GM18499 (cell line): ENCODE data around the gene TBC1D1.
"Not testable (repeated sequence)": the region's sequence is repeated elsewhere in the genome, so short reads cannot be mapped to it uniquely, and the experiment has no call there.

ENCODE experiments used
- ATAC-seq: cut with Tn5 transposase; IDR thresholded peaks from one replicate; pipeline ENCODE4 v1.9.1; 2021; ENCODE audit warnings: moderate number of reproducible peaks; ENCODE audit not compliant: insufficient read depth, unreplicated experiment

The TBC1D1 gene

DNA sequence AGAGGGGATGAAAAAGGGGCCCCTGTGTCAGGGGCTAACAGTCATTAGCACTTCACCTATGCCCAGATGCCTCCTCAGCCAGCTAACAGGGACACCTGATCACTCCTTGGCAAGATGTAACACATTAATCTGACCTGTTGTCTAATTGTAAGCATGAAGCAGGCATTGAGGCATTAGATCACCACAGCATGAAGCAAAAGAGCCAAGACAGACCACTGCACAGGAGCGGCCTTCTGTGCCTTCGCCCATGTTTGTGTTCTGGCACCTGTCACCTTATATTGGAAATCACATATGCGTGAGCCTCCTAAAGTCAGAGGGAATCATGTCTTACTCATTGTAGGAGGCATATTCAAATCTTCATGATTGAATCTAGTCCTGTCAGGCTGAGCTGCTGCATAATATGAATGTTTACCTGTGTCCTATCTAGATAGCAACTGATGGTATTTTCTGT, 117.7 kb downstream of the TBC1D1 start:
- ATAC-seq, result no peak

DNA sequence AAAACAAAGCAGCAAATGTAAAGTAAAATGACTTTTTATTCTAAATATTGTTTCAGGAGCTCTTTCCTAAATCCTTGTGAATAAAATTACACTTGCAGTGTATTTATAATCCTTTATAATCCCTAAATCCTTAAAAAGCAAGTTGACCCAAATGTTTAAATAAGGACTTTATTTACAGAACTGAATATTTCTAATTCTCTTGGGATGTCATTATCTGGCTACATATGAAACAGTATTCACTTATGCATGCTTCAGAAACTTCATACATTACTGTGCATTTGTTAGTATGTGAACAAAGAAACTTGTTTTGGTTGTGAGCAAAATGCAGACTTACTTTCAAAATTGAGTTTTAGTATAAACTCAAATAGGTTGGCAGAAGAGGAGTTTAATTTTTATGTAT, 118.5 kb downstream of the TBC1D1 start:
- ATAC-seq, result no peak

DNA sequence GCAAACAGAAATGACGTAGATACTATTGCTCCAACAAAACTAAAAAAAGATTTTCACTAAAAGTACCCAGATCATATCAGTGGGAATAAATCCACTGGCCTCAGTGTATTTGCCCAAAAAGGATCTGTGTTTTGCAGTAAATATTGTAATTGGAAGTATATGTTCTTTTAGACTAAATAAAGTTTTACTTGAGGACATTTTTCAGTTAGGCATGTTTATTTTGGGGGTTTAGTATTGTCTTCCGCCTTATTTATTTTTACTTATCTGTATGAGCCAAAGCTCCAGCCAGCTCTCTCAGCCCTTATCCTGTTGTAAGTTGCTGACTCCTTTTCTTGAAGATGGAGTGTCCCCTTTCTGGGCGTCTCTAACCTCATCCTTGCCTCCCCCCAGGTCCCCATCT, 119.1 kb downstream of the TBC1D1 start:
- no peak for ATAC-seq

DNA sequence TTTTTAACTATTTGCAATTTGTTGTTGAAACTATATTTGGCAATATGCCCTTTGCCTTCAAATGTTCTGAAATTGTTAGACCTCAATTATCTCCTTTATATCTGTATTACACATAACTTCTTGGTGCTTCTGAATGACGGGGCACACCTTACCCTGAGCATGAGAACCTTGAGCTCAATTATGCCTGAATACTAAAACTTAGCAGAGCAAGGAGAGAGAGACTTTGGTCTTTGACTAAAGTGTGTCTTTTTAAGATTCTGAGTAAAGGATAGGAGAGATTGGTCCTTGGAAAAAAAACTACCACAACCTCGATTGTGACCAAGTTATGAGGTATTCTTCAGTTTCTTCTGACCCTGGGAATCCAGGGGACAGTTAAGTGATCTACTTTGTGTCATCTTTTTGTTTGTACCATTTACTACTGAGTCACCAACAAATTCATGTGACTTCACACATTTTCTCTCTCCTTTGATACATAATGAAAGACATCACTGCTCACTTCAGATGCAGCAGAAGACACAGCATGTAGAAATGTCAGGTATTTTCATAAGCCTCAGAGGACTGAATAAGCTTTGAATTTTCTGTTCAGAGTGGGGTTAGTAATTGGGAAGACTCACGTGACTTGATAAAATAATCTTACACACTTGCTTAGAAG, 120.8 kb downstream of the TBC1D1 start:
- ATAC-seq, result no peak

DNA sequence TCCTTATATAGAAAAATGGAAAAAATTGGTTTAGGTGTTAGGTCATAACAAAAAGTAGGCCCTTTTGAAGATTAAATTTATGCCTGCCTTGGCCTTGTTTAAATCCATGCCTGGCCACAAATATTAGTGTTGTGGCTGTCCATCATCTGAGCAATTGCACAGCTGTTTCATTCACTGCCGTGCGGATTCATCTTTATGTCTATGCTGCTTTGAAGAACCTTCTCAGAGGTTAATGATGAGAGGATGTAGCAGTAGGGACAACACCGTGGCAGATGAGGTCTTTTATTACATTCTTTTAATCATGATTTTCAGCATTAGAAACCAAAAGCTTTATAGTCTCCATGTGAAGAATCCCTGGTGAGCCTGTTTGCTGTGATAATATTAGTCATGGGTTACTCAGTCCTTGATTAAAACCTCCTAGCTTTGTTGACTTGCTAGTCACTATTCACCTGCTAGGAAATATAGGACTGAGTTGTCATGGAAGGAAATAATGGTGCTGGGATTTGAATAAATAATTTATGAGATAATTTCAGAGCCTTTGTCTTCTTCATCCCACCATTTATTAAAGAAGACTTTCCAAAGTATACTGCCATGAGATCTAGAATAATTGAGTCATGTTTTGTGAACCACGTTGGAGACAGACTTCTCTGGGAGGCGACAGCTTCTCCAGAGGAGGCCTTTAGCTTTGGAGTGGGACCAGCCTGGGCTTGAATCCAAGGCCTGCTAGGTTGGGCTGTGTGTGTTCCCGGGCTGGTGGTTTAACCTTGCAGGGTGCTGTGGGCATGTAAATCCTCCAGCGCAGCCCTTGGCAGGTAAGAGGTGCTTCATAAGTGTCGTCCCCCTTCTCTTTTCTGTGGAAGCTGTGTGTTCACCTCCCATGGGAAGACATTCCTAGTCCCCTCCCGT, 122.8 kb downstream of the TBC1D1 start:
- no peak for ATAC-seq

DNA sequence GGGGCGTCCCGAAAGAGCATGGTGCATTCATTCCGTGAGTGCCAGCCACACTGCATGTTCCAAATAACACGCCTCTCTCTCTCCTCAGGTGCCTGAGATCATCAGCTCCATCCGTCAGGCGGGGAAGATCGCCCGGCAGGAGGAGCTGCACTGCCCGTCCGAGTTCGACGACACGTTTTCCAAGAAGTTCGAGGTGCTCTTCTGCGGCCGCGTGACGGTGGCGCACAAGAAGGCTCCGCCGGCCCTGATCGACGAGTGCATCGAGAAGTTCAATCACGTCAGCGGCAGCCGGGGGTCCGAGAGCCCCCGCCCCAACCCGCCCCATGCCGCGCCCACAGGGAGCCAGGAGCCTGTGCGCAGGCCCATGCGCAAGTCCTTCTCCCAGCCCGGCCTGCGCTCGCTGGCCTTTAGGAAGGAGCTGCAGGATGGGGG, 123.6 kb downstream of the TBC1D1 start:
- ATAC-seq, result no peak

DNA sequence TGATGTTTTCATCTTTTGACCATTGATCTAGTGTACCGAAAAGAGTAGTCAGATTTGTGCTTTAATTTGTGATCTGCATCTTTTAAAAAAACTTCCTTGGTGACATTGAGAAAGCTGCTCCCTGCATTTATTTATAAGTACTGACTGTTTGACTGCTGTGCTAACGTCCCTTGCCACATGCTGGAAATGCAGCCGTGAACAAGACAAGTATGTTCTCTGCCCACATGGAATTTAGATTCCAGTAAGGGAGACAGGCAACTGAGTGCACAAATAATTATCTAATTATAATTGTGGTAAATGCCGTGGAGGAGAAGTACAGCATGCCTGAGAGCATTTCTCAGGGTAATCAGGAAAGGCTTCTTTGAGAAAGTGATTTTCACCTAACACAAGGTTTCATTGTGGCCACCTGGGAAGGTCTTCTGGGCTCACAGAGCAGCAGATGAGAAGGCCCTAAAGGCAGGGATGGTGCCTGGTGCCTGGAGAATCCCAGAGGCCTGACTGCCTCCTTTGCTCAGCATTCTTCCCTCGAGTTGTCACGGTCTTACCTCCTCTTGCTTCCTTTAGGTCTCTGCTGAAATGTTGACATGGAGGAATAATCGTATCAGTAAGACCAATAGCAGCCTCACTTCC, 125.1 kb downstream of the TBC1D1 start:
- no peak for ATAC-seq

DNA sequence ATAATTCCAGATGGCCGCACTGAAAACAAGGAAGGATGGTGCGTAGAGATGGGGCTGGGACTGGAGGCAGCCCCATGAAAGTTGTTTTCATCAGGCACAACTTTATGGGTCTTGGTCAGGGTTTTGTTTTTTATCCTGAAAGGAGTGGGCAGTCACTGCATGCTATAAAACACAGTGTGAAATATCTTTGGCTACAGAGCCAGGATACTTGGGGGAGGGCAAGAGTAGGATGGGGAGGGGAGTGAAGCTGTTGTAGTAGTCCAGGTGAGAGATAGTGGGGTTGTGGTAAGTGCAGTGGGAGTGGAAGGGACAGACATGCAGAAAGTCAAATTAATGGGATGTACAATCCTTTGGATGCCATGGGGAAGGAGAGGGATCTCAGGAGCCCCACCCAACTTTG, 125.8 kb downstream of the TBC1D1 start:
- no peak for ATAC-seq

DNA sequence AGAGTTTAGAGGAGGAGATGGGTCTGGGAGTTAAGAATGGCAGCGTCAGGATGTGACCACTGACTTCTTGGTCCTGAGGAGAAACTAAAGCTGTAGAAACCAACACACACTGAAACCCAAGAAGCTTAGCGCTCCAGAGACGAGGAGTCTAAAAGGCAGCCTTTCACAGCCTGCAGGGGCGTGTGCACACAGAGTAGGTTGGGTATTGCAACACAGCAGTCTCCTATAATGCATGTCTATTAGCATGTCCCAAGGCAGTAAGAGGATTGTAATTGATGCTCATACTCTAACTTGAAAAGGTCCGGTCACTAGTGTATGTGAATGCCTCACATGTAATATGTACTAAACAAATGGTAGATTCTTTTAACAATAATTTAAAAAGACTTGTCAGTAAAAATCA, 126.7 kb downstream of the TBC1D1 start:
- no peak for ATAC-seq

DNA sequence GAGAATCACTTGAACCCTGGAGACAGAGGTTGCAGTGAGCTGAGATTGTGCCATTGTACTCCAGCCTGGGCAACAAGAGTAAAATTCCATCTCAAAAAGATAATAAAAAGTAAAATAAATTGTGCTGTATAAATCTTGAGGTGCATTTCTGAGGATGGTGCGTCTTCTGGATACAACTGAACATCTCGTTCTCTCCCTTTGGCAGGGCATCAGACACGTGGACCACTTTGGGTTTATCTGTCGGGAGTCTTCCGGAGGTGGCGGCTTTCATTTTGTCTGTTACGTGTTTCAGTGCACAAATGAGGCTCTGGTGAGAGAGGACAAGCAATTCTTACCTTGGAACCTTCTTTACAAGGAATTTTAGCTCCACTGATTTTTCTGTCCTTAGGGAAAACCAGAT, 129.5 kb downstream of the TBC1D1 start:
- no peak for ATAC-seq

DNA sequence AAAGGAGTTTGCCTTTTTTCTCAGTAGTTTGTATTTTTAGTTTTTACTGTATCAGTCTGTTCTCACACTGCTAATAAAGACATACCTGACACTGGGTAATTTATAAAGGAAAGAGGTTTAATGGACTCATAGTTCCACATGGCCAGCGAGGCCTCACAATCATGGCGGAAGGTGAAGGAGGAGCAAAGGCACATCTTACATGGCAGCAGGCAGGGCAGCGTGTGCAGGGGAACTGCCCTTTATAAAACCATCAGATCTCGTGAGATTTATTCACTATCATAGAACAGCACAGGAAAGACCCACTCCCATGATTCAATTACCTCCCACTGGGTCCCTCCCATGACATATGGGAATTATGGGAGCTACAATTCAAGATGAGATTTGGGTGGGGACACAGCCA, 130.1 kb downstream of the TBC1D1 start:
- ATAC-seq, result not testable (repeated sequence)

DNA sequence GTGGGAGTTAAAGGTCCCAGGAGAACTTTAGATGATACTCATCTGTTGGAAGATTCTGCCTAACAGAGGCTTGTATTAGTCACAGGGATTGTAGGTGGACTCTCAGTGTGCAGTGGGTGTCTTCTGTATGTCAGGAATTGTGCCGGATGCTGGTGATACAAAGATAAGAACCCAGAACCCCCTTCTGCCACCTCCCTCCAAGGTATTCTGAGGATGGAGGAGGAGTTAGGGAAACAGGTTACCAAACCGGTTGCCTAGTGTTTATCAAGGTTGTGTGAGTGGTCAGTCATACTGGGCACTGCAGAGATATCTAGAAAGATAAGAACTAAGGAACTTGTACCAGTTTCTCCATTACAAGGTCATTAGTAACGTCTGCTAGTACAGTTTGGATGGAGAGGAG, 130.9 kb downstream of the TBC1D1 start:
- no peak for ATAC-seq

DNA sequence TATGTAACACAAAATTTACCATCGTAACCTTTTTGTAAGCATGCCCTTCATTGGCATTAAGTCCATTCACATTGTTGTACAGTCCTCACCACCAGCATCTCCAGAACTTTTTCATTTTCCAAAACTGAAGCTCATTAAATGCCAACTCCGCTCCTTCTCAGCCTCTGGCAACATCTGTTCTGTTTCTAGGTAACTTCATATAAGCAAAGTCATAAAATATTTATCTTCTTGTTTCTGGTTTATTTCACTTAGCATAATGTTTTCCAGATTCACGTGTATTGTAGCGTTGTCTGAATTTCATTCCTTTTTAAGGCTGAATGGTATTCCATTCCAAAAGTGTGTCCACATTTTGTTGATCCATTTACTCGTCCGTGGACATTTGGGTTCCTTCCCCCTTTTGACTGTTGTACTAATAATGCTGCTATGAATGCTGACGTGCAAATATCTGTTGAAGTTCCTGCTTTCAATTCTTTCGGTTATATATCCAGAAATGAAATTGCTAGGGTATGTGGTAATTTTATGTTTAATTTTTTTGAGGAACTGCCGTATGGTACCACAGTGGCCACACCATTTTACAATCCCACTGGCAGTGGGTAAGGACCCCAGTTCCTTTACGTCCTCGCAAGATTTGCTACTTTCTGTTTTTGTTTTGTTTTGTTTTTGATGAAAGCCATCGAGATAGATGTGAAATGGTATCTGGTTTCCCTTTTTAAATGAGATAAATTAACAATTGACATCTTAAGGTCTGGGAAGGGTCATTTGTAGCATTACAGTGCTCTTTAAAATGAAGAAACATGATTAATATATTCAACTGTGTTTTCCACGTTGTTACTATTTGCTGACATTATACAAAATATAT, 132.7 kb downstream of the TBC1D1 start:
- no peak for ATAC-seq

DNA sequence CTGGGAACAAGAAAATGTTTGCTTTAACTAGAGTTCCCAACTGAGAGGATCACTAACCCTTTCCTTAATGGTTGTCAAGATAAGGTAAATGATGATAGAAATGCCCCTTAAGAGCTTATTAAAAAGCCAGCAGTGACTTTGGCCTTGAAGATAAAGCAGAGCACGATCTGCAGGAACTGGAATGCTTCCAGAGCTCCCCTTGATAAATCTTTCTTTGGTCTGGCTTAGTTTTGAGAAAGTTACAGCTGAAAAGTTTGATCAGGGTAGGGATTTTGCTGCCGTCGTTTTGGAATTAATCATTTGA, 133.3 kb downstream of the TBC1D1 start:
- ATAC-seq, result no peak

DNA sequence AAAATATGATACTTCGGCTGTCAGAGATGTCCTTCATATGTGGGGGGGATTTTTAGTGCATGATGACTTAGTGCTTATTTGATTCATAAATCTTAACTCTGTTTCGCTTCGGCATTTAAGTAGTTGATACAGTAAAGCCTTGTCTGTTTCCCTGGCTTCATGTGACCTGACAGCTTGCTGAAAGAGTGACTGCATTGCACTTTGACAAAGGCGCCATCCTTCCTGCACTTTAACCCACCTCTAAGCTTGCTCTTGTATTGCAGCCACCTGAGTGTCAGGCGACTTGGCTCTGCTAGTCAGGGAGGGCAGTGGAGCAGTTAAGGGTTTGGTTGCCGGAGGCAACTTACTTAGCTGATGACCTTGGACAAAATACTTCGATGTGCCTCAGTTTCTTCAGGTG, 134.8 kb downstream of the TBC1D1 start:
- no peak for ATAC-seq

DNA sequence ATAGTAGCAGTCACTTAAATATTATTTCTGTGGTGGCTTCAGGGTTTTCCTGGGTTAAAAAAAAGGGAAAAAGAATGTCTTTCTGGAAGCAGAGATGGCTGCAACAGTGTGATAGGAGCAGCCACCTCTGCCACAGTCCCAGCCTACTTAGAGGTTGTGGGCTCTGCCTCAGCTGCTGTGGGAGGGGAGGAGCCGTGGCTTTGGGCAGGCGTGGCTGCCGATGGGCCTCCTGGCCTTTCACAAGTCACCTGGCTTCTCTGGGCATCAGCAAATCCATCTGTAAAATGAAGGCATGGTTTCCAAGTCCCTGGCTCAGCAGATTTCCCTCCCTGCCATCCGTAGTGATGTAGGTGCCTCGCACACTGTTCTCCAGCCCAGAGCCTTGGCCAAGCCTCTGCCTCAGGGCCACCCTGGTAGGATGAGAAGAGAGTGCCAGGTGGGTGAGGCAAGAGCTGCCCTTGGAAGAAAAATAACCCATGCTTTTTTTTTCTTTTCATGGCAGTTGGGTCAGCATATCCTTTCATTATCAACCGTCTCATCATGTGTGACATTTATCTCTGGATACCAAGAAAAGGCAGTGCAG, 135.4 kb downstream of the TBC1D1 start:
- ATAC-seq, result no peak

DNA sequence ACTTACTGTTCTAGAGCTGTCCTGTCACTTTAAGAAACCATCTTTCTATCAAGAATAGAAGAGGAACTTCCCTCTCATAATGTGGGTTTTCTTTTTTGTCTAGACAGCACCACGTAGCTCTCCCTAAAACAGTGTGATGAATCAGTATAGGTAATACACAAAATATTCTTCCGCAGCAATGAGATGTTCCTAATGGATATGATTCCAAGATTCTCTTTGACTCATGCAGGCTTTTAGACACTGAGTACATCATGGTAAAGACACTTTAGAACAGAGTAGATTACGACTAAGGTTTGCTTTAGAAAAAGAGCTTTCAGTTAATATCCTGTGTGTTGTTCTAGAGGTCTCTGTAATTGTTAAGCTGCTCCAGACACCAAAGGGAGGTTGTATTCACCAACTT, 139.1 kb downstream of the TBC1D1 start:
- ATAC-seq, result no peak

DNA sequence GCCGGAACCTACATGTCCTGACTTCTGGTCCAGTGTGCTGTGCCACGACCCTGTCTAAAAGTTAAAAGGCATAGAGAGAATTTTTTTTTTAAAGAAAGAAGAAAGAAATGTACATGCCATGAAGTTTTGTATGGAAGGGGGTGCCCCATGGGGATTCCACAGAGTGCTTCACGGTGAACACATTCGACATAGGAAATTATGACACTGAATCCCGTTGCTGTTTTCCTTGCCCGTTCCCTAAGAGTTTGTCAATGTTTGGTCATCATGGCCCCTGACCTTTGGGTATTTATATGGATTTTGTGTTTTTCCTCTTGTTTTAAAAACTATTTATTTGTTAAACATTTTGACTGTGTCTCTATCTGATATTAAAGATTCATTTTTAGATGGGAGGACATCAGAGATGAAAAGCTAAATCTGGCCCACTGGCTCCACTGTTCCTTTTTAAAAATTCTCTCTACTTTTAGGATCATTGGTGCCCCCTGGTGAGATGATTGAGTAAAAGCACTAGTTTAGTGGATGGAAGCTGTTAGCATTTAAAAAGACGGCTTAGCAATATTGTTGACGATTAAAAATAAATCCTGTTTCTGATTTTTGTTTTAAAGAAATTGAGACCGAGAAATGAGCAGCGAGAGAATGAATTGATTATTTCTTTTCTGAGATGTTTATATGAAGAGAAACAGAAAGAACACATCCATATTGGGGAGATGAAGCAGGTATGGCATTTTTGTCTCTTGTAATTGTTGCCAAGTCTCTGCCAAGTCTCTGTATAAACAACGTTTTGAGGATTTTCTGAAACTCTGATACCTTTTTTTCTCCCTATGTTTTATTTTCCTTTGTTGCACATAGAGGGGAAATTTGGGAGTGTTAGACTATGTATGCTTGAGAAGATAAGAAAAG, 144.3 kb downstream of the TBC1D1 start:
- ATAC-seq, result no peak

DNA sequence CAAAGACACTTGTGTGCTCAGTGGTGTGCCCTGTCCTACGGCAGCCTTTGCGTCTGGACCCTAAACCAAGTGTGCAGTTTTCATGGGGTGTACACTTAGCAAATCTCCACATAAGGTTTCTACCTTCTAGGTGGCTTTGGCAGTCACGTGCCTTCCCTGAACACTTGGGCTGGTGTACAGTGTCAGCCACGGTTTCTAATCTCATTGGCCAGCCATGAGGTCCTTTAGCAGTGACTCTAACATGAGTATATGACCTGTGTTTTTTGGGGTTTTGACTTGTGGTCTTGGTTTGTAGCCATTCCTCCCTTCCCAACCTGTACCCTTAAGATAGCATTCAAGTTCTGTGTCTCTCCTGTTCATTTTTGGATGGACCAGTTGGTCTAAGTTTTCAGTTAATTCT, 145.7 kb downstream of the TBC1D1 start:
- no peak for ATAC-seq
